Uterus (tissue), 4 donors: ENCODE data around the gene ALB. TPM values are rescaled to one million over a fixed set of nuclear protein-coding genes. Genes with fewer than 3 reads are reported as not detected.

ENCODE experiments used
- DNase-seq, 2 donors: peaks; one replicate each; pipeline ENCODE4 v3.0.0-alpha.2; 2019 to 2020
- H3K27ac ChIP-seq, 2 donors: fragments of 200-600 bp; sonication (generic); 1 replicate in 1 of 2; 2 replicates in 1 of 2; pipeline ENCODE4 v1.5.1; 2016 to 2018
- H3K27me3 ChIP-seq, 2 donors: fragments of 200-600 bp; sonication (generic); one replicate each; pipeline ENCODE4 v1.5.1; 2018 to 2019; ENCODE audit warnings: control low read depth in 1 of 2
- H3K36me3 ChIP-seq, 2 donors: fragments of 200-600 bp; sonication (generic); one replicate each; pipeline ENCODE4 v1.5.1; 2019; ENCODE audit warnings: control low read depth in 1 of 2
- H3K4me1 ChIP-seq, 2 donors: fragments of 200-600 bp; sonication (generic); one replicate each; pipeline ENCODE4 v1.5.1; 2018 to 2019; ENCODE audit warnings: control low read depth in 1 of 2
- H3K4me3 ChIP-seq, 2 donors: fragments of 200-600 bp; sonication (generic); 1 replicate in 1 of 2; 2 replicates in 1 of 2; pipeline ENCODE4 v1.5.1; 2018 to 2019; ENCODE audit warnings: mild to moderate bottlenecking in 1 of 2
- H3K9me3 ChIP-seq, 2 donors: fragments of 200-600 bp; sonication (generic); one replicate each; pipeline ENCODE4 v1.5.1; 2019; ENCODE audit warnings: control low read depth in 1 of 2
- CTCF ChIP-seq, 4 experiments: fragments of 200-600 bp in 2 of 4; fragments of 450-650 bp in 2 of 4; sonication (generic) in 2 of 4; IDR thresholded peaks; one replicate each; pipeline ENCODE4 v1.5.1; 2016 to 2019; ENCODE audit warnings: antibody characterized with exemption in 4 of 4, mild to moderate bottlenecking in 2 of 4, moderate library complexity in 1 of 4
- POLR2A ChIP-seq, 2 donors: fragments of 450-650 bp; IDR thresholded peaks; one replicate each; pipeline ENCODE4 v1.6.1; 2016; ENCODE audit warnings: antibody characterized with exemption in 2 of 2, mild to moderate bottlenecking in 1 of 2, moderate library complexity in 1 of 2
- intact Hi-C: fragments of 100-400 bp; cut with DNase I; formaldehyde crosslinking; loops from one replicate; pipeline ENCODE4 v1.15.1; 2023; ENCODE audit warnings: low total_unique reads
- total RNA-seq, 4 donors: library from RNA; depleted of rRNA in 3 of 4; stranded (reverse); fragments of >200 nt in 3 of 4; gene quantifications; one replicate each; pipeline versions ENCODE4 v1.1.0 to v1.2.4, GENCODE V29; 2014 to 2023
- donor health status: DM: yes; HTN: yes; CAD: no.

The ALB gene
- total RNA-seq, 4 donors from 2014 or later: 5.0 to 11.3 TPM; not detected in 2

GRCh38 chr4:73443224-73443623 is 39.1 kb downstream of the ALB start:
- intact Hi-C loops: no loop called here
- Histone ChIP-seq H3K27me3 (no peaks in the 10 kb centered on the region), H3K4me3 (no peak overlapping the region), H3K36me3 (no peaks in the 10 kb centered on the region), H3K9me3 (no peaks in the 10 kb centered on the region), H3K27ac (no peak overlapping the region), H3K4me1 (no peaks in the 10 kb centered on the region)
- no peak for DNase-seq
- no peak for TF ChIP-seq POLR2A (IDR thresholded peaks at IDR 0.05)
- TF ChIP-seq CTCF (IDR thresholded peaks at IDR 0.05): no peak

DNA sequence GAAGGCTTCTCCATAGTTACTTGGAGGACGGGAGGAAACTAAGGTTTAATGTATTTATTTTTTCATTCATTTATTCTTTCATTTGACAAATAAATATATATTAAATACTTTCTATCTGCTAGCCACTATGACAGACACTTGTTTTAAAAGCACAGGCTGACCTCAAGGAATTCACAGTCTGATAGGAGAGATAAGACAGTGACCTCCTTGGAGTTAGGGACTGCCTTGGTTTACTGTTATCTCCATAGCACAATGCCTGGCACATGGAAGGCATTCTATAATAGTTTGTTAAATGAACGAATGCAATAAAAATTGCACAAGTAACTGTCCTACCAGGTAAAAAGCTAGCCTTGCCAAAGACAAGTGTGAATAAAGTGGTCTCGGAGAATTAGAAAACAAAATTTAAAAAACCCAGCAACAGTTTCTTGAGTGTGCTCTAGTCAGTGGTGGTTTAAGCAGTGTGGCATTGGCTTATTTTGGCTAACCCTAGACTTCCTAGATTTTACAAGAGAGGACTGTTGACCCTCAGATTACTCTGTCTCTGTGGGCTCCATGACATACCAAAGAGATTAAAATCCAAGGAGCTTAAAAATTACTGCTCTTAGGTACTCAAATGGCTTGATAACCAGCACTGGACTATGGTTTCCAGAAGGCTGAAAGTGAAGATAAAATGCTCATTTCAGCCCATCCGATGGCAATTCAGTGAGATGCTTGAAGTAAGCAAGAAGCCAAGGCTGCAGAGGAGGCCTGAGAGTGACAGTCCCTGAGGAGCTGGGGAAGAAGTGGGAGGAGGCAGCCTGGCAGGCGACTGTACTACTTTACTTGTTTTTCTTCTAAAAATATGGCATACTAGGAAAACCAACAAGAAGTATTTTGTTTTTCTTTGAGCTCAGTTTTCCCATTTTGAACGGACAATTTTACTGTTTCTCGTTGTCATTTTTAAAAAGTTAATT is 41.6 kb downstream of the ALB start:
- intact Hi-C loops: no loop called here
- Histone ChIP-seq H3K4me3 (no peak overlapping the region), H3K27me3 (no peaks in the 10 kb centered on the region), H3K9me3 (no peaks in the 10 kb centered on the region), H3K4me1 (no peaks in the 10 kb centered on the region), H3K27ac (no peak overlapping the region), H3K36me3 (no peaks in the 10 kb centered on the region)
- DNase-seq: no peak
- no peak for TF ChIP-seq POLR2A (IDR thresholded peaks at IDR 0.05)
- no peak for TF ChIP-seq CTCF (IDR thresholded peaks at IDR 0.05)

- Histone ChIP-seq H3K4me3 (no peak overlapping the region), H3K27ac (no peak overlapping the region), H3K36me3 (no peaks in the 10 kb centered on the region), H3K27me3 (no peaks in the 10 kb centered on the region), H3K4me1 (no peaks in the 10 kb centered on the region), H3K9me3 (no peaks in the 10 kb centered on the region)
- intact Hi-C loops: no loop called here
- DNase-seq: no peak
- TF ChIP-seq POLR2A (IDR thresholded peaks at IDR 0.05): no peak
- TF ChIP-seq CTCF (IDR thresholded peaks at IDR 0.05): peak in 2 of 4 experiments; percentile 8 to 24
Measured at GRCh38 chr4:73446336-73446938, 42.4 kb downstream of the ALB start.

- no peaks in the 10 kb centered on the region for H3K4me1 ChIP-seq
- no peak for DNase-seq
- TF ChIP-seq POLR2A (IDR thresholded peaks at IDR 0.05) (no peak), CTCF (IDR thresholded peaks at IDR 0.05) (no peak)
- H3K27ac ChIP-seq: no peak overlapping the region
- H3K4me3 ChIP-seq: no peak overlapping the region
- intact Hi-C loops: no loop called here
- H3K9me3 ChIP-seq: no peaks in the 10 kb centered on the region
- H3K36me3 ChIP-seq: no peaks in the 10 kb centered on the region
- no peaks in the 10 kb centered on the region for H3K27me3 ChIP-seq
Measured at GRCh38 chr4:73447671-73448070, 43.6 kb downstream of the ALB start.
